IPS DF 6.9 (cell line): ENCODE measurements around the gene PAX5.
"Not testable (repeated sequence)": the region's sequence is repeated elsewhere in the genome, so short reads cannot be mapped to it uniquely, and the experiment has no call there.

ENCODE experiments used
- DNase-seq: peaks from one replicate; pipeline ENCODE4 v3.0.0-alpha.2; 2013; ENCODE audit warnings: low read depth, low spot score
- H3K27ac ChIP-seq: one replicate; pipeline ENCODE4 v1.5.1; 2013; ENCODE audit warnings: low read length, control low read depth
- H3K27me3 ChIP-seq: 2 replicates; pipeline ENCODE4 v1.6.1; 2013; ENCODE audit warnings: mild to moderate bottlenecking, low read length; ENCODE audit not compliant: control insufficient read depth, insufficient read depth
- H3K36me3 ChIP-seq: 2 replicates; pipeline ENCODE4 v1.6.1; 2013; ENCODE audit warnings: low read length; ENCODE audit not compliant: control insufficient read depth, insufficient read depth
- H3K4me1 ChIP-seq: 2 replicates; pipeline ENCODE4 v1.6.1; 2013; ENCODE audit warnings: low read length; ENCODE audit not compliant: control insufficient read depth, insufficient read depth
- H3K4me3 ChIP-seq: 2 replicates; pipeline ENCODE4 v1.5.1; 2013; ENCODE audit warnings: mild to moderate bottlenecking, low read length
- H3K9me3 ChIP-seq: 2 replicates; pipeline ENCODE4 v1.6.1; 2013; ENCODE audit warnings: low read length, inconsistent platforms; ENCODE audit not compliant: control insufficient read depth, insufficient read depth
- WGBS: extraction: QIAGEN DNeasy Blood & Tissue Kit; methylation state at CpG from one replicate; pipeline ENCODE4 v1.1.7; 2013; ENCODE audit warnings: mixed read lengths, missing lambda C conversion rate; ENCODE audit not compliant: insufficient read length, insufficient coverage; 5-methylcytosine and 5-hydroxymethylcytosine counted together

Gene PAX5

GRCh38 chr9:37060833-37061232, 26.8 kb upstream of the PAX5 start:
- Histone ChIP-seq H3K36me3 (no peaks in the 10 kb centered on the region), H3K4me1 (0 out of 2 replicates have a peak, but pooled peaks cover 1% of the 10 kb centered on the region), H3K27ac (no peak overlapping the region), H3K27me3 (no peaks in the 10 kb centered on the region), H3K4me3 (no peak overlapping the region), H3K9me3 (no peaks in the 10 kb centered on the region)
- no peak for DNase-seq
- no CpG with 5 or more reads among the region's 4 CpGs for WGBS

DNA sequence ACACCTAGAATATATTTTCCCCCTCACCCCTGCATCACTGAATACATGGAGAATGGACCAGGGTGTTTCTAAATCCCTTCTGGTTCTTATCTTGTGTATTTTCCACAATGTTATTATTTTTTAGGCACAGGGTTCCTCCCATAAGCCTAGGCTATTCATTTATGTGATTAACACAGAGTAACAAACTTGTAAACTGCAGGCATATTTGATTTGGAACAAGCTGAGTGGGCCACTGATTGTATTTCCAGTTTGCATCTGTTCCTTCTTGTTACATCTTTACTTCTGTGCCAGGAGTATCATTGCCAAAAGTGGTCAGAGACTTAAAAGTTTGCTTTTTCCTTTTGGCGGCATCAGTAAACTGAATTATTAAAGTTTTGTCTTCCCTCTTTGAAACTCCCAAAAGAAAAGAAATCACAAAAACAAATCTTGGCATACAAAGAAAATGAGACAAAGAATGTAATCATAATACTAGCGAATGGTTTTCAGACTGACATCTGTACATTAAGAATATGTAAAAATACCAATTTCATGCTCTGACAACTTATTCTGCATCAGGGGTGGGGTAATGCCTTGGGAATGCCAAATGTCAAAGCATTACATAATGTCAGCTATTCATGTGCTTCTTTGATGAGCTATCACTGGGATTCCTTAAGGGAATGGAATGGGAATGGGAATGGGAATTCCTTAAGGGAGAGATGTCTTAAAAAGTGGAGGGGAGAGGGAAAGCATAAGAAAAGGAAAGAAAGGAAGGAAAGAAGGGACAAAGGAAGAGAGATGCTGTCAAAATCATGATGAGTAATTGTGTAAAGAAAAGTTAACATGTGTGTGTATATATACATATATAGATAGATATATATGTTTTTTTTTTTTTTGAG, 22.2 kb upstream of the PAX5 start:
- no peak for DNase-seq
- peaks cover 6% of the 10 kb centered on the region; the same call in 1 of the 2 replicates for H3K4me1 ChIP-seq
- no peak overlapping the region for H3K4me3 ChIP-seq
- H3K27ac ChIP-seq = no peak overlapping the region
- WGBS = no CpG with 5 or more reads among the region's 2 CpGs
- no peaks in the 10 kb centered on the region for H3K36me3 ChIP-seq
- no peaks in the 10 kb centered on the region for H3K27me3 ChIP-seq
- no peaks in the 10 kb centered on the region for H3K9me3 ChIP-seq

GRCh38 chr9:37054363-37054720, 20.3 kb upstream of the PAX5 start:
- no CpG with 5 or more reads among the region's 2 CpGs for WGBS
- not testable (repeated sequence) for H3K27ac ChIP-seq, DNase-seq, H3K4me3 ChIP-seq, H3K4me1 ChIP-seq, H3K36me3 ChIP-seq, H3K9me3 ChIP-seq, H3K27me3 ChIP-seq

GRCh38 chr9:37053684-37054362, 19.8 kb upstream of the PAX5 start:
- Histone ChIP-seq H3K4me1 (peaks cover 6% of the 10 kb centered on the region; the same call in 1 of the 2 replicates), H3K27ac (no peak overlapping the region)

DNA sequence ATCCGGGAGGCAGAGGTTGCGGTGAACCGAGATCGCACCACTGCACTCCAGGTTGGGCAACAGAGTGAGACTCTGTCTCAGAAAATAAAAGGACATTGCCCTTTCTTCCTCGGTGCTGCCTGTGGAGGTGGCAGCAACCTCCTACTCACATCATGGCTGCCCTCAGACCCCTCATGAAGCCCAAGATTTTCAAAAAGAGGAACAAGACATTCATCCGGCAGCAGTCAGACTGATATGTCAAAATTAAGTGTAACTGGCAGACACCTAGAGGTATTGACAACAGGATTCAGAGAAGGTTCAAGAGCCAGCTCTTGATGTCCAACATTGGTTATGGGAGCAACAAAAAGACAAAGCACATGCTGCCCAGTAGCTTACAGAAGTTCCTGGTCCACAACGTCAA, 12.6 kb upstream of the PAX5 start:
- Histone ChIP-seq H3K27ac (no peak overlapping the region), H3K4me1 (no peaks in the 10 kb centered on the region), H3K4me3 (no peak overlapping the region), H3K9me3 (no peaks in the 10 kb centered on the region), H3K27me3 (peaks cover 1% of the 10 kb centered on the region; the same call in 1 of the 2 replicates), H3K36me3 (no peaks in the 10 kb centered on the region)
- no peak for DNase-seq
- no CpG with 5 or more reads among the region's 7 CpGs for WGBS

More at GRCh38 chr9:37053684-37054362, 19.8 kb upstream of the PAX5 start:
- Histone ChIP-seq H3K4me3 (no peak overlapping the region), H3K9me3 (no peaks in the 10 kb centered on the region), H3K36me3 (no peaks in the 10 kb centered on the region), H3K27me3 (no peaks in the 10 kb centered on the region)
- WGBS = no CpG with 5 or more reads among the region's 5 CpGs
- DNase-seq = no peak

GRCh38 chr9:37042421-37042820, 8.4 kb upstream of the PAX5 start:
- no peaks in the 10 kb centered on the region for H3K9me3 ChIP-seq
- no peak overlapping the region for H3K27ac ChIP-seq
- H3K4me1 ChIP-seq = peaks cover 6% of the 10 kb centered on the region; the same call in 1 of the 2 replicates
- DNase-seq = no peak
- no peak overlapping the region for H3K4me3 ChIP-seq
- H3K27me3 ChIP-seq = peaks cover 21% of the 10 kb centered on the region
- no CpG with 5 or more reads among the region's 3 CpGs for WGBS
- no peaks in the 10 kb centered on the region for H3K36me3 ChIP-seq

- H3K36me3 ChIP-seq = no peaks in the 10 kb centered on the region
- H3K9me3 ChIP-seq = no peaks in the 10 kb centered on the region
- H3K4me1 ChIP-seq = peaks cover 7% of the 10 kb centered on the region; the same call in 1 of the 2 replicates
- no CpG with 5 or more reads among the region's 8 CpGs for WGBS
- no peak for DNase-seq
- H3K27me3 ChIP-seq = peaks cover 37% of the 10 kb centered on the region
- no peak overlapping the region for H3K4me3 ChIP-seq
- no peak overlapping the region for H3K27ac ChIP-seq
These were observed 6.5 kb upstream of the PAX5 start for GRCh38 chr9:37040508-37041127.

DNA sequence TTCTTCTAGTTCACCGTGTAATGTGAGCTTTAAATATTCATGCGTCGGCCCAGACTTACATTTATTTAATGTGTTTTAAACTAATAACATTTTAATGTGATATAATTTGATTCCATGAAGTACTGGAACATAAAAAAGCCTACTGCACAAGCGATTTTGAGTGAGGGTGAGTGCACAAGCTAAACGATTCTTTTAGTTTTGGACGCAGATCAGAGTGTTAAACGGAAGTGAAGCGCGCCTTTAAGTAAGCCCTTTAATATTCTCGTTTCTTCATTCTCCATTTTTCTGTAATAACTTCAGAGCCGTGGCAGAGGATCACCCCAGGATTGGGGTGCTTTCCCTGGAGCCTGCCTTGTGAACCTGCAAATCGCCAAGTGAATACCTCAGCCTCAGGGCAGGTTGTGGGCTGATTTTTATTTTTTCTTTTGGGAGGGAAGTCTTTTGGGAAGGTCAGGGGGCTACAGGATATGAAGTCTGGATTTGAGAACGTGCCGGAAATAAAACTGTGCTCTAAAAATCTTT, 4.9 kb upstream of the PAX5 start:
- no peak for DNase-seq
- no peak overlapping the region for H3K27ac ChIP-seq
- H3K4me1 ChIP-seq = peaks cover 7% of the 10 kb centered on the region; the same call in 1 of the 2 replicates
- H3K36me3 ChIP-seq = no peaks in the 10 kb centered on the region
- WGBS = no CpG with 5 or more reads among the region's 14 CpGs
- no peaks in the 10 kb centered on the region for H3K9me3 ChIP-seq
- H3K27me3 ChIP-seq = peaks cover 42% of the 10 kb centered on the region
- no peak overlapping the region for H3K4me3 ChIP-seq

DNA sequence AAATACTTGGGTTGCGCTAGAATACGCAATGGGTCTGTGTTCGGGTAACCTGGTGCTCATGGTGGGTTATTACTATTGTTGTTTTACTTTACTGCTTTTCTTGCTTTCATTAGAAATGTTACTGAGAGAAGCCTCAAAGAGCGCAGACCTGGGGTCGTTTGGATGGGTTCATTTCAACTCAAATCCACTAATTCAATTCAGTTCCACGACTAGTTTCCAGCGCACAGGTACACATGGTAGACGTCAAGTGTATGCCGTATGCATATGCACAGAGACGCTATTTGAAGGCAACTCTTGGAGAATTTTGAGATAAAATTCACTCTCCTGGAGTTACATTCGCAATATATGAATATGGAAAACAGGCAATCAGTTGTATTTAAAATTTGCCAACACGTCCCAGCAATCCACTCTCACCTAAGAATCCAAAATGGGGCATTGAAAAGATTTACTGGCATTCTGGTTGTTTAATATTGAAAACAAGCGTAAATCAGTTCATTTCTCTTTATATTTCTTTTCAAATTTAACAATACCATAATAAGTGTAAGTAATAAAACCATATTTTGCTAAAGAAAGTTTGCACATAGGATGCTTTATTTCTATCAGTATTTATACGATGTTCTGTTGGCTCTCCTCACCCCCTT, 4.4 kb upstream of the PAX5 start:
- no CpG with 5 or more reads among the region's 14 CpGs for WGBS
- H3K4me1 ChIP-seq = peaks cover 7% of the 10 kb centered on the region; the same call in 1 of the 2 replicates
- H3K4me3 ChIP-seq = no peak overlapping the region
- H3K27me3 ChIP-seq = peaks cover 47% of the 10 kb centered on the region
- no peak overlapping the region for H3K27ac ChIP-seq
- H3K9me3 ChIP-seq = no peaks in the 10 kb centered on the region
- no peak for DNase-seq
- H3K36me3 ChIP-seq = no peaks in the 10 kb centered on the region
